A204.1 (cell line): ENCODE results near the gene AMPD3.

Experiments used
- FAIRE-seq: peaks from 2 replicates; lab custom pipeline; 2012; peaks lifted over from hg19 to GRCh38; lab: Jason Lieb, UNC

The AMPD3 gene

GRCh38 chr11:10438458-10438857 lies 16.6 kb upstream of the AMPD3 start:
- FAIRE-seq, result no peak

GRCh38 chr11:10439351-10439750 lies 15.7 kb upstream of the AMPD3 start:
- FAIRE-seq, result no peak

- FAIRE-seq, result no peak
Observed at GRCh38 chr11:10439924-10440323, 15.1 kb upstream of the AMPD3 start.

- FAIRE-seq, result no peak
Observed at GRCh38 chr11:10440401-10440800, 14.7 kb upstream of the AMPD3 start.

- FAIRE-seq, result no peak
Observed at GRCh38 chr11:10441091-10441490, 14.0 kb upstream of the AMPD3 start.

- FAIRE-seq, result no peak
Observed at GRCh38 chr11:10441652-10442503, 13.2 kb upstream of the AMPD3 start.

GRCh38 chr11:10443152-10443551 lies 11.9 kb upstream of the AMPD3 start:
- FAIRE-seq, result no peak

GRCh38 chr11:10443721-10444235 lies 11.3 kb upstream of the AMPD3 start:
- no peak for FAIRE-seq

- FAIRE-seq, result no peak
Observed at GRCh38 chr11:10444725-10445315, 10.2 kb upstream of the AMPD3 start.

- no peak for FAIRE-seq
Observed at GRCh38 chr11:10447445-10447844, 7.6 kb upstream of the AMPD3 start.

- no peak for FAIRE-seq
Observed at GRCh38 chr11:10450462-10451425, 4.3 kb upstream of the AMPD3 start.

- FAIRE-seq, result no peak
Observed at GRCh38 chr11:10451426-10452116, 3.5 kb upstream of the AMPD3 start.

- no peak for FAIRE-seq
Observed at GRCh38 chr11:10452211-10452767, 2.8 kb upstream of the AMPD3 start.

- FAIRE-seq, result no peak
Observed at GRCh38 chr11:10453261-10453660, 1.8 kb upstream of the AMPD3 start.

GRCh38 chr11:10455637-10456487 lies 798 bp downstream of the AMPD3 start:
- FAIRE-seq, result no peak

- FAIRE-seq, result no peak
Observed at GRCh38 chr11:10456519-10456918, 1.5 kb downstream of the AMPD3 start.

GRCh38 chr11:10457901-10458300 lies 2.8 kb downstream of the AMPD3 start:
- no peak for FAIRE-seq

- no peak for FAIRE-seq
Observed at GRCh38 chr11:10459029-10459970, 4.2 kb downstream of the AMPD3 start.

GRCh38 chr11:10460611-10461275 lies 5.7 kb downstream of the AMPD3 start:
- FAIRE-seq, result no peak
